Naive thymus-derived CD4-positive, alpha-beta T cell (primary cell): ENCODE data around the gene PRSS8. TPM values are rescaled to one million over a fixed set of nuclear protein-coding genes. Genes with fewer than 3 reads are reported as not detected.

Experiments
- ATAC-seq: fragments of 150-1000 bp; cut with Tn5 transposase; 2 replicates; pipeline ENCODE4 v1.10.0; 2021; ENCODE audit warnings: mild to moderate bottlenecking, moderate library complexity
- CTCF ChIA-PET: fragments of 350-600 bp; sonication (Branson Sonifier 250); formaldehyde crosslinking; loops from one replicate; lab custom pipeline; 2021; ENCODE audit warnings: antibody characterized with exemption; lab: Charles Lee
- POLR2A ChIA-PET: fragments of 350-600 bp; sonication (Branson Sonifier 250); formaldehyde crosslinking; loops from one replicate; lab custom pipeline; 2021; ENCODE audit warnings: antibody characterized with exemption, inconsistent platforms; lab: Charles Lee
- DNase-seq, 9 donors: peaks; one replicate each; pipeline versions ENCODE4 v3.0.0 to v3.0.0-alpha.2; 2020 to 2022; ENCODE audit warnings: mixed read lengths in 1 of 9
- H3K27ac ChIP-seq: one replicate; pipeline ENCODE4 v1.7.0; 2013; ENCODE audit warnings: mild to moderate bottlenecking, low read depth, low read length, moderate library complexity
- H3K27me3 ChIP-seq, 2 donors: one replicate each; pipeline ENCODE4 v1.7.0; 2013; ENCODE audit warnings: low read length in 2 of 2, mild to moderate bottlenecking in 2 of 2, moderate library complexity in 2 of 2; ENCODE audit not compliant: control insufficient read depth in 2 of 2, insufficient read depth in 2 of 2
- H3K36me3 ChIP-seq, 3 experiments: 1 replicate in 2 of 3; 2 replicates in 1 of 3; pipeline ENCODE4 v1.7.0; 2013; ENCODE audit warnings: low read length in 3 of 3, mild to moderate bottlenecking in 3 of 3, moderate library complexity in 1 of 3; ENCODE audit not compliant: insufficient read depth in 3 of 3, control insufficient read depth in 2 of 3
- H3K4me1 ChIP-seq, 2 donors: one replicate each; pipeline ENCODE4 v1.7.0; 2013; ENCODE audit warnings: low read length in 2 of 2, mild to moderate bottlenecking in 2 of 2, moderate library complexity in 1 of 2; ENCODE audit not compliant: control insufficient read depth in 2 of 2, insufficient read depth in 2 of 2
- H3K4me3 ChIP-seq: 2 replicates; pipeline ENCODE4 v1.7.0; 2013; ENCODE audit warnings: mild to moderate bottlenecking, low read length
- H3K9me3 ChIP-seq, 3 experiments: 1 replicate in 2 of 3; 2 replicates in 1 of 3; pipeline ENCODE4 v1.7.0; 2013; ENCODE audit warnings: low read length in 3 of 3; ENCODE audit not compliant: control insufficient read depth in 2 of 3
- H3K27ac Mint-ChIP-seq, 9 donors: one replicate each; pipeline ENCODE4 v1.8.0; 2020 to 2022; ENCODE audit warnings: mixed read lengths in 9 of 9, mild to moderate bottlenecking in 8 of 9, moderate library complexity in 5 of 9, inconsistent platforms in 2 of 9
- H3K27me3 Mint-ChIP-seq, 5 donors: one replicate each; pipeline ENCODE4 v1.8.0; 2021 to 2022; ENCODE audit warnings: mixed read lengths in 5 of 5, mild to moderate bottlenecking in 1 of 5
- H3K36me3 Mint-ChIP-seq, 5 donors: one replicate each; pipeline ENCODE4 v1.8.0; 2020 to 2022; ENCODE audit warnings: mixed read lengths in 5 of 5, mild to moderate bottlenecking in 3 of 5, inconsistent platforms in 1 of 5
- H3K4me1 Mint-ChIP-seq, 7 donors: one replicate each; pipeline ENCODE4 v1.8.0; 2020 to 2022; ENCODE audit warnings: mixed read lengths in 7 of 7, mild to moderate bottlenecking in 3 of 7, inconsistent platforms in 1 of 7
- H3K4me3 Mint-ChIP-seq, 10 donors: one replicate each; pipeline ENCODE4 v1.8.0; 2020 to 2022; ENCODE audit warnings: mild to moderate bottlenecking in 10 of 10, mixed read lengths in 10 of 10, moderate library complexity in 6 of 10, inconsistent platforms in 2 of 10
- H3K9me3 Mint-ChIP-seq, 11 donors: one replicate each; pipeline ENCODE4 v1.8.0; 2020 to 2022; ENCODE audit warnings: mixed read lengths in 11 of 11, mild to moderate bottlenecking in 4 of 11, inconsistent platforms in 1 of 11, moderate library complexity in 1 of 11
- intact Hi-C, 2 donors: fragments of 100-400 bp; cut with micrococcal nuclease; formaldehyde crosslinking; loops; one replicate each; pipeline ENCODE4 v1.15.1; 2023
- polyA plus RNA-seq, 2 donors: library from polyadenylated mRNA; unstranded; fragments of 300-500 nt; fragmentation: Illumina TruSeq; gene quantifications; one replicate each; pipeline ENCODE4 v1.2.3, GENCODE V29; 2021
- total RNA-seq, 6 experiments: library from RNA in 5 of 6; stranded (reverse) in 5 of 6; gene quantifications; 1 replicate in 5 of 6; 2 replicates in 1 of 6; pipeline ENCODE4 v1.2.3 and lab custom pipeline; 2021 to 2026

The PRSS8 gene
- total and polyA plus RNA-seq, 7 experiments from 2014 or later = not detected

DNA sequence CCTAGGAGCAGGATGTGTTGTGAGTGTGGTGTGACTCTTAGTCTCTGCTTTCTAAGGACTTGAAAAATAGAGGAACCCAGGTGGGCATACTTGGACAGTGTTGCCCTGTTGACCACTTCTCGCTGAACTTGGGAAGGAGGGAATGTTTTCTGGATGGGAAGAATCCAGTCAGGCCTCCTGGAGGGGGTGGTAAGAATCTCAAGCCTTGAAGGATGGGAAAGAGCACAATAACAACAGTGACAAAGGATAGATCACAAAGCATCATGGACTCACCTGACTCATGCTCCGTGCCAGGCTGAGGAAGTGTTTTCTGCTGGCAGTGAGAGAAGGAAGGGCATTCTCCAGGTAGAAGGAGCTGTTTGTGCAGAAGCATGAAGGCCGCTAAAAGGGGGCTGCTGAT, 9.7 kb downstream of the PRSS8 start:
- no peaks in the 10 kb centered on the region for H3K4me1 ChIP-seq
- no peaks in the 10 kb centered on the region for H3K27me3 ChIP-seq
- DNase-seq (no peak), ATAC-seq (no peak)
- ChIA-PET CTCF (no interaction called here), POLR2A (no interaction called here)
- Mint-ChIP-seq H3K27me3 (no peaks in the 10 kb centered on the region), H3K9me3 (no peaks in the 10 kb centered on the region), H3K36me3 (peaks cover 0 to 27% (median 10%) of the 10 kb centered on the region in 5 donors), H3K4me3 (no peak overlapping the region), H3K27ac (peak overlapping the region in 4 of 9 donors; percentile 34 to 70 (median 58)), H3K4me1 (peaks cover 3 to 22% (median 13%) of the 10 kb centered on the region in 7 donors)
- no peak overlapping the region for H3K27ac ChIP-seq
- H3K36me3 ChIP-seq = peaks cover 9 to 81% (median 18%) of the 10 kb centered on the region in 3 experiments
- H3K4me3 ChIP-seq = no peak overlapping the region
- no peaks in the 10 kb centered on the region for H3K9me3 ChIP-seq
- intact Hi-C loops = no loop called here

DNA sequence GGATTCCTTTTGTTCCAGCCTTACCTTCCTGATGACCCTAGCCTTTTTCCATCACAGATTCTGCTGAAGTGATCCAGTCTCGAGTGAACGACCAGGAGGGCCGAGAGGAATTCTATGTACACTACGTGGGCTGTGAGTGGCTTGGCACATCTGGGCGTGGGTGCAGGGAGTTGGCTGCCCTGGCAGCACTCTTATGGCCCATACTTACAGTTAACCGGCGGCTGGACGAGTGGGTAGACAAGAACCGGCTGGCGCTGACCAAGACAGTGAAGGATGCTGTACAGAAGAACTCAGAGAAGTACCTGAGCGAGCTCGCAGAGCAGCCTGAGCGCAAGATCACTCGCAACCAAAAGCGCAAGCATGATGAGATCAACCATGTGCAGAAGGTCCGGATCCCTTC, 15.4 kb downstream of the PRSS8 start:
- Mint-ChIP-seq H3K9me3 (peaks cover 0 to 4% (median 0%) of the 10 kb centered on the region in 11 donors), H3K27ac (peak overlapping the region in 1 of 9 donors; percentile 65), H3K36me3 (peaks cover 0 to 20% (median 13%) of the 10 kb centered on the region in 5 donors), H3K4me3 (no peak overlapping the region), H3K27me3 (no peaks in the 10 kb centered on the region), H3K4me1 (peaks cover 12 to 32% (median 18%) of the 10 kb centered on the region in 7 donors)
- Histone ChIP-seq H3K4me3 (no peak overlapping the region), H3K27ac (no peak overlapping the region), H3K36me3 (peaks cover 5 to 55% (median 9%) of the 10 kb centered on the region in 3 experiments), H3K27me3 (no peaks in the 10 kb centered on the region), H3K9me3 (no peaks in the 10 kb centered on the region), H3K4me1 (peaks cover 7 to 15% of the 10 kb centered on the region in 2 donors)
- CTCF ChIA-PET = interaction anchor here (1.0 kb wide), 1 partner anchor 57 kb away, joined by 4 read pairs; no protein-coding TSS in a partner anchor
- POLR2A ChIA-PET = interaction anchor here (0.6 to 6.0 kb wide), 3 partner anchors 13 to 23 kb away, joined by 4 to 87 read pairs (median 5); no protein-coding TSS in a partner anchor
- intact Hi-C loops = no loop called here
- no peak for ATAC-seq
- no peak for DNase-seq

DNA sequence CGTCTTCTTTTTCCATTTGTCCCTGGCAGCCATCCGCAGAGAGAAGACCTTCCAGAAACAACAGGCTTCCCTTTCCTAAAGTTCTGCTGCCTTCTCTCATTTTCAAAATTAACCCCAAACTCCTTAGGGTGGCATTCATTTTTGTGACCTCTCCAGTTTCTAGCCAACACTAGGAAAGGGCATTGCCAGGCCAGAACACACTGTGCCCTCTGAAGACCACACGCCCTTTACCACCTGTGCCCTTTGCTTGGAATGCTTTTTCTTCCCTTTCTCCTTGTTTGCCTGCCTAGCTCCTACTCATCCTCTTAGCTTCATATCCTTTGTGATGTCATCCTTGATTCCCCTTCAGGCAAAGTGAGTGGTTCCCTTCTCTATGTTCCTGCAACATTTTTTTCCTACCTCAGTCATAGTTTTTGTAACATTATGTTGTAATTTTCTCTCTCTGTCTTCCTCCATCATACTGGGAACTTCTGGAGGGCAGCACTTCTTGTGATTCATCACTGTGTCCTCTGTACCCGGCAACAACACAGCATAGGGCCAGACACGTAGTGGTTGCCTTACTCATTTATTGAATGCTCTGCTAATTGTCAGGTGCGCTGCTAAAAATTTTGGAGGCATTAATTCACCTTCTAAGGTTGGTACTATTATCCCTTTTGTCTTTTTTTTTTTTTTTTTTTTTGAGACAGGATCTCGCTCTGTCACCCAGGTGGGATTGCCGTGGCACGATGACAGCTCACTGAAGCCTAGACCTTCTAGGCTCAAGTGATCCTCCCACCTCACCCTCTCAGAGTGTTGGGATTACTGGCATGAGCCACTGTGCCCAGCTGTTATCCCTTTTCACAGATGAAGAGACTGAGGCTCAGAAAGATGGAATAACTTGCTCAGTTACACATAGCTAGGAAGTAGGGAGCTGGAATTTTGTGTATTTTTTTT, 17.0 kb downstream of the PRSS8 start:
- Mint-ChIP-seq H3K36me3 (peaks cover 0 to 20% (median 10%) of the 10 kb centered on the region in 5 donors), H3K4me3 (peak overlapping the region; percentile 86 to 95 (median 90)), H3K27me3 (no peaks in the 10 kb centered on the region), H3K27ac (peak overlapping the region; percentile 77 to 96 (median 89)), H3K9me3 (peaks cover 0 to 4% (median 0%) of the 10 kb centered on the region in 11 donors), H3K4me1 (peaks cover 12 to 32% (median 24%) of the 10 kb centered on the region in 7 donors)
- H3K27me3 ChIP-seq = no peaks in the 10 kb centered on the region
- ChIA-PET POLR2A (interaction anchor here (0.6 to 6.0 kb wide), 19 partner anchors 8 to 755 kb away, joined by 3 to 87 read pairs (median 5); partner anchors contain the start of genes ARMC5, BCKDK, FUS and ORAI3), CTCF (interaction anchor here (0.6 to 3.1 kb wide), 3 partner anchors 21 to 46 kb away, joined by 3 to 14 read pairs (median 5); no protein-coding TSS in a partner anchor)
- H3K36me3 ChIP-seq = peaks cover 5 to 41% (median 9%) of the 10 kb centered on the region in 3 experiments
- no peaks in the 10 kb centered on the region for H3K9me3 ChIP-seq
- no peak for DNase-seq
- H3K4me1 ChIP-seq = peaks cover 7 to 15% of the 10 kb centered on the region in 2 donors
- ATAC-seq = no peak
- H3K27ac ChIP-seq = peak overlapping the region; percentile 98
- intact Hi-C loops = loop anchor here (2.0 to 5.0 kb wide), 3 partner anchors 14 to 214 kb away; partner anchors contain the start of gene PYCARD (in 1 of the 2)
- peak overlapping the region; percentile 65 for H3K4me3 ChIP-seq

DNA sequence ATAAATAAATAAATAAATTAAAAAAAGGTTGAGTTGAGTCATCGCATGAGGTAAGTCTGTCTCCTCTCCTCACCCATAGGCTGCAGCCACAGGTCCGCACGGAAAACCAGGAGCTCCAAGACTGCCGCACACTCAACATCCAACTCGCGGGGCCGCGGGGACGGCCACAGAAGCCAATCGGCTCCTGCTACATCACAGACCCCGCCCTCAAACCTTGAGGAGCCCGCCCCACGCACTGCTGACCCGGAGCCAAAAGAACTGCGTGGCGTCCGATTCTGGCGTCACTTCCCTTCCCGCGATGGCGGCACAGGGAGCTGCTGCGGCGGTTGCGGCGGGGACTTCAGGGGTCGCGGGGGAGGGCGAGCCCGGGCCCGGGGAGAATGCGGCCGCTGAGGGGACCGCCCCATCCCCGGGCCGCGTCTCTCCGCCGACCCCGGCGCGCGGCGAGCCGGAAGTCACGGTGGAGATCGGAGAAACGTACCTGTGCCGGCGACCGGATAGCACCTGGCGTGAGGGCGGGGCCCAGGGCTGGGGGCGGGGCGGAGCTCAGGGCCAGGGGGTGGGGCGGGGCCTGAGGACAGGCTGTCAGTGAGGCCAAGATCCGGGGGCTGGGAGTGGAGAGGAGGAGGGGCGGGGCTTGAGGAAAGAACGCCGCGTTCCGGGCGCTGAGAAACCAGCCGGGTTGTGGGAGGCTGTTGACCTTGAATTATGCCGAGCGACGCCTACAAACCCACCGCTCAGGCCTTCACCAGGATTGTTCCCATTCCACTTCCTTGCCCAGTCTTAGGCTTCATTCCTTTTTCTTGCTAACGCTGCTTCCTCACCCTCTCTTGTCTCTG, 17.9 kb downstream of the PRSS8 start, which contains the start of gene KAT8:
TSS of gene KAT8 (plus strand) at position 281 of the 839 bp plus-strand sequence. CDS start at position 299, 18 bp downstream.
- DNase-seq (peak; percentile 88 to 99 (median 97)), ATAC-seq (peak; percentile 95)
- H3K4me3 ChIP-seq = peak within 1 kb of the TSS; percentile 65
- no peaks in the 10 kb centered on the region for H3K9me3 ChIP-seq
- peaks cover 12 to 32% (median 24%) of the 10 kb centered on the region in 7 donors for H3K4me1 Mint-ChIP-seq
- CTCF ChIA-PET = interaction anchor here (0.8 to 3.1 kb wide), 3 partner anchors 22 to 44 kb away, joined by 4 to 14 read pairs (median 5); partner anchors contain the start of genes ZNF646 and ZNF668
- H3K27ac Mint-ChIP-seq = peak within 1 kb of the TSS; percentile 77 to 96 (median 89)
- peak within 1 kb of the TSS; percentile 98 for H3K27ac ChIP-seq
- H3K27me3 Mint-ChIP-seq = no peaks in the 10 kb centered on the region
- H3K27me3 ChIP-seq = no peaks in the 10 kb centered on the region
- H3K9me3 Mint-ChIP-seq = peaks cover 0 to 4% (median 0%) of the 10 kb centered on the region in 11 donors
- peaks cover 0 to 20% (median 10%) of the 10 kb centered on the region in 5 donors for H3K36me3 Mint-ChIP-seq
- peaks cover 7 to 15% of the 10 kb centered on the region in 2 donors for H3K4me1 ChIP-seq
- peaks cover 5 to 41% (median 9%) of the 10 kb centered on the region in 3 experiments for H3K36me3 ChIP-seq
- POLR2A ChIA-PET = interaction anchor here (0.6 to 6.0 kb wide), 27 partner anchors 9 to 1191 kb away, joined by 3 to 87 read pairs (median 4); partner anchors contain the start of genes ARMC5, BCKDK, FUS and ORAI3
- intact Hi-C loops = loop anchor here (1.0 to 5.0 kb wide), 13 partner anchors 13 to 391 kb away; partner anchors contain the start of genes FUS (in 2 of the 2), SETD1A (in 2 of the 2), STX4 (in 2 of the 2) and VKORC1 (in 2 of the 2)
- H3K4me3 Mint-ChIP-seq = peak within 1 kb of the TSS; percentile 86 to 95 (median 90)

DNA sequence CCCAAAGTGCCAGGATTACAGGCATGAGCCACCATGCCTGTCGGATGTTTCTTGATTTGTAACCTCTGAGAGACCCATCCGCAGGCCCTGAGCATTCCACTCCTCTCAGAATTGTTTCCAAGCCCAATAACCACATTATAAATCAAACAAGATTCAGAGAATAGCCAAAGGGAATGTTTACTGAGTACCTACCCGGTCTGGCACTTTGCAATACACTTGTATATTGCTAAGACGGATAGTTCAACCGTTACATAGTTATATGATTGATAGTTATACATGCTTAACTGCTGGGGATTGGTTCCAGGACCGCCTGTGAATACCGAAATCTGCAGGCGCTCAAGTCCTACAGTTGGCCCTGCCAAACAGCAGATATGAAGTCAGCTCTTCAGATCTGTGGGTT, 21.1 kb downstream of the PRSS8 start:
- Mint-ChIP-seq H3K27ac (peak overlapping the region in 1 of 9 donors; percentile 59), H3K9me3 (peaks cover 0 to 4% (median 0%) of the 10 kb centered on the region in 11 donors), H3K4me1 (peaks cover 14 to 39% (median 23%) of the 10 kb centered on the region in 7 donors), H3K4me3 (no peak overlapping the region), H3K27me3 (no peaks in the 10 kb centered on the region), H3K36me3 (peaks cover 0 to 10% (median 0%) of the 10 kb centered on the region in 5 donors)
- Histone ChIP-seq H3K27me3 (no peaks in the 10 kb centered on the region), H3K4me1 (peaks cover 7 to 17% of the 10 kb centered on the region in 2 donors), H3K36me3 (peaks cover 0 to 42% (median 0%) of the 10 kb centered on the region in 3 experiments), H3K27ac (no peak overlapping the region), H3K4me3 (no peak overlapping the region), H3K9me3 (no peaks in the 10 kb centered on the region)
- ChIA-PET POLR2A (interaction anchor here (1.0 to 2.6 kb wide), 2 partner anchors 27 to 66 kb away, joined by 3 to 10 read pairs; partner anchors contain the start of gene FUS), CTCF (no interaction called here)
- intact Hi-C loops = no loop called here
- ATAC-seq = no peak
- no peak for DNase-seq
